Glutamatergic neuron (in vitro differentiated cells): Measurements from ENCODE around the gene SLC10A3. TPM values are rescaled to one million over a fixed set of nuclear protein-coding genes. Genes with fewer than 3 reads are reported as not detected.

ENCODE experiments used
- DNase-seq: peaks from one replicate; pipeline ENCODE4 v3.0.0; 2022
- H3K27ac Mint-ChIP-seq: one replicate; pipeline ENCODE4 v1.8.0; 2020; ENCODE audit warnings: mild to moderate bottlenecking, mixed read lengths, inconsistent platforms; ENCODE audit not compliant: unreplicated experiment
- H3K27me3 Mint-ChIP-seq: one replicate; pipeline ENCODE4 v1.8.0; 2020; ENCODE audit warnings: mild to moderate bottlenecking, moderate library complexity, mixed read lengths, inconsistent platforms; ENCODE audit not compliant: unreplicated experiment
- H3K36me3 Mint-ChIP-seq: one replicate; pipeline ENCODE4 v1.8.0; 2020; ENCODE audit warnings: mild to moderate bottlenecking, mixed read lengths, inconsistent platforms; ENCODE audit not compliant: unreplicated experiment
- H3K4me1 Mint-ChIP-seq: one replicate; pipeline ENCODE4 v1.8.0; 2020; ENCODE audit warnings: mild to moderate bottlenecking, low read depth, mixed read lengths, inconsistent platforms; ENCODE audit not compliant: unreplicated experiment
- H3K4me3 Mint-ChIP-seq: one replicate; pipeline ENCODE4 v1.8.0; 2020; ENCODE audit warnings: mild to moderate bottlenecking, mixed read lengths, inconsistent platforms; ENCODE audit not compliant: unreplicated experiment
- H3K9me3 Mint-ChIP-seq: one replicate; pipeline ENCODE4 v1.8.0; 2020; ENCODE audit warnings: mild to moderate bottlenecking, moderate library complexity, mixed read lengths, inconsistent platforms; ENCODE audit not compliant: unreplicated experiment
- CTCF ChIP-seq: fragments of 200-600 bp; sonication (generic); IDR thresholded peaks from one replicate; pipeline ENCODE4 v1.5.0; 2021; ENCODE audit not compliant: partially characterized antibody, unreplicated experiment
- total RNA-seq: library from RNA; stranded (reverse); fragmentation: NEBNext Ultra II Directional; extraction: Animal tissue kit (Norgen Biotek cat#: 25700); gene quantifications from one replicate; pipeline ENCODE4 v1.2.1, GENCODE V29; 2021; ENCODE audit not compliant: unreplicated experiment

SLC10A3 gene
- total RNA-seq, 1 donor from 2014 or later: 6.1 TPM

GRCh38 chrX:154486396-154487207, 3.8 kb downstream of the SLC10A3 start, which contains the start of gene UBL4A:
Gene UBL4A (minus strand): TSS chrX:154486615. CDS start chrX:154486584, 31 bp downstream.
- Mint-ChIP-seq H3K36me3 (no peaks in the 10 kb centered on the region), H3K4me3 (peak within 1 kb of the TSS; percentile 74), H3K9me3 (peaks cover 4% of the 10 kb centered on the region), H3K27me3 (no peaks in the 10 kb centered on the region), H3K27ac (no peak within 1 kb of the TSS), H3K4me1 (no peaks in the 10 kb centered on the region)
- DNase-seq: peak; percentile 55
- TF ChIP-seq CTCF: no peak

GRCh38 chrX:154486052-154486395, 4.4 kb downstream of the SLC10A3 start:
- no peaks in the 10 kb centered on the region for H3K36me3 Mint-ChIP-seq
- no peaks in the 10 kb centered on the region for H3K4me1 Mint-ChIP-seq
- no peaks in the 10 kb centered on the region for H3K27me3 Mint-ChIP-seq
- no peak for TF ChIP-seq CTCF
- H3K9me3 Mint-ChIP-seq: peaks cover 4% of the 10 kb centered on the region
- H3K4me3 Mint-ChIP-seq: no peak overlapping the region
- H3K27ac Mint-ChIP-seq: no peak overlapping the region
- peak; percentile 39 for DNase-seq

- no peak for DNase-seq
- Mint-ChIP-seq H3K27me3 (no peaks in the 10 kb centered on the region), H3K27ac (no peak overlapping the region), H3K4me3 (peak overlapping the region; percentile 46), H3K9me3 (peaks cover 4% of the 10 kb centered on the region), H3K36me3 (no peaks in the 10 kb centered on the region), H3K4me1 (no peaks in the 10 kb centered on the region)
- no peak for TF ChIP-seq CTCF
Observed at GRCh38 chrX:154485150-154486051, 5.0 kb downstream of the SLC10A3 start.

- Mint-ChIP-seq H3K27me3 (peaks cover 1% of the 10 kb centered on the region), H3K4me1 (no peaks in the 10 kb centered on the region), H3K9me3 (peaks cover under 1% of the 10 kb centered on the region), H3K36me3 (no peaks in the 10 kb centered on the region), H3K4me3 (no peak overlapping the region), H3K27ac (no peak overlapping the region)
- DNase-seq: no peak
- TF ChIP-seq CTCF: no peak
Observed at GRCh38 chrX:154484255-154485149, 5.9 kb downstream of the SLC10A3 start.
